Sciatic nerve (tissue), 2 donors: ENCODE results near the gene MOB3C. TPM values are rescaled to one million over a fixed set of nuclear protein-coding genes. Genes with fewer than 3 reads are reported as not detected.

ENCODE experiments used
- ATAC-seq: fragments of 200-7000 bp; cut with Tn5 transposase; one replicate; pipeline ENCODE4 v1.9.1; 2020; ENCODE audit warnings: mild to moderate bottlenecking, moderate library complexity
- DNase-seq: peaks from one replicate; pipeline ENCODE4 v3.0.0-alpha.2; 2020; ENCODE audit warnings: low spot score
- intact Hi-C: fragments of 100-400 bp; cut with DNase I; formaldehyde crosslinking; loops from one replicate; pipeline ENCODE4 v1.14.2; 2022
- total RNA-seq: library from RNA; stranded (reverse); fragmentation: NEBNext Ultra II Directional; extraction: Animal tissue kit (Norgen Biotek cat#: 25700); gene quantifications from one replicate; pipeline ENCODE4 v1.2.1, GENCODE V29; 2021
- donor health status: DM: no; HTN: no; CAD: no.
- donor health status: DM: no; HTN: no; CAD: no.

MOB3C gene
- total RNA-seq, 1 donor from 2014 or later, result 25.8 TPM

- DNase-seq (no peak), ATAC-seq (no peak)
- intact Hi-C loops, result no loop called here
These were observed 33.1 kb downstream of the MOB3C start for GRCh38 chr1:46583494-46583893.

- DNase-seq (no peak), ATAC-seq (no peak)
- intact Hi-C loops, result no loop called here
These were observed 33.6 kb downstream of the MOB3C start for GRCh38 chr1:46582972-46583371.

GRCh38 chr1:46581681-46582455, 34.7 kb downstream of the MOB3C start:
- no peak for DNase-seq
- no peak for ATAC-seq
- intact Hi-C loops, result no loop called here

GRCh38 chr1:46580140-46580903, 36.3 kb downstream of the MOB3C start:
- DNase-seq (no peak), ATAC-seq (no peak)
- intact Hi-C loops, result no loop called here

- no peak for DNase-seq
- intact Hi-C loops, result no loop called here
- ATAC-seq, result no peak
These were observed 38.9 kb downstream of the MOB3C start for GRCh38 chr1:46577671-46578070.

GRCh38 chr1:46576596-46576995, 40.0 kb downstream of the MOB3C start:
- ATAC-seq (no peak), DNase-seq (no peak)
- intact Hi-C loops, result no loop called here

- no peak for ATAC-seq
- intact Hi-C loops, result no loop called here
- no peak for DNase-seq
These were observed 40.8 kb downstream of the MOB3C start for GRCh38 chr1:46575778-46576177.

GRCh38 chr1:46575300-46575699, 41.3 kb downstream of the MOB3C start:
- intact Hi-C loops, result no loop called here
- DNase-seq (no peak), ATAC-seq (no peak)

- DNase-seq, result no peak
- no peak for ATAC-seq
- intact Hi-C loops, result no loop called here
These were observed 44.9 kb downstream of the MOB3C start for GRCh38 chr1:46571691-46572225.

- no peak for DNase-seq
- intact Hi-C loops, result no loop called here
- peak; percentile 4 for ATAC-seq
These were observed 46.5 kb downstream of the MOB3C start for GRCh38 chr1:46569884-46570725.

GRCh38 chr1:46569116-46569515, 47.5 kb downstream of the MOB3C start:
- intact Hi-C loops, result no loop called here
- DNase-seq, result no peak
- no peak for ATAC-seq

GRCh38 chr1:46568461-46568891, 48.1 kb downstream of the MOB3C start:
- intact Hi-C loops, result no loop called here
- DNase-seq, result no peak
- peak; percentile 37 for ATAC-seq

- ATAC-seq (no peak), DNase-seq (no peak)
- intact Hi-C loops, result no loop called here
These were observed 53.3 kb downstream of the MOB3C start for GRCh38 chr1:46563341-46563740.

- ATAC-seq, result no peak
- DNase-seq, result no peak
- intact Hi-C loops, result no loop called here
These were observed 54.1 kb downstream of the MOB3C start for GRCh38 chr1:46562498-46562897.

- DNase-seq, result no peak
- intact Hi-C loops, result no loop called here
- ATAC-seq, result no peak
These were observed 57.6 kb downstream of the MOB3C start for GRCh38 chr1:46558966-46559365.

GRCh38 chr1:46558141-46558963, 58.3 kb downstream of the MOB3C start:
- ATAC-seq (peak; percentile 60), DNase-seq (no peak)
- intact Hi-C loops, result no loop called here
